ENCODE results near the gene AKR1C2. TPM values are rescaled to one million over a fixed set of nuclear protein-coding genes. Genes with fewer than 3 reads are reported as not detected.
"Not testable (repeated sequence)": the region's sequence is repeated elsewhere in the genome, so short reads cannot be mapped to it uniquely, and the experiment has no call there.

Gene AKR1C2
- total RNA-seq, 1 experiment from 2014 or later, result 2.5 TPM

DNA sequence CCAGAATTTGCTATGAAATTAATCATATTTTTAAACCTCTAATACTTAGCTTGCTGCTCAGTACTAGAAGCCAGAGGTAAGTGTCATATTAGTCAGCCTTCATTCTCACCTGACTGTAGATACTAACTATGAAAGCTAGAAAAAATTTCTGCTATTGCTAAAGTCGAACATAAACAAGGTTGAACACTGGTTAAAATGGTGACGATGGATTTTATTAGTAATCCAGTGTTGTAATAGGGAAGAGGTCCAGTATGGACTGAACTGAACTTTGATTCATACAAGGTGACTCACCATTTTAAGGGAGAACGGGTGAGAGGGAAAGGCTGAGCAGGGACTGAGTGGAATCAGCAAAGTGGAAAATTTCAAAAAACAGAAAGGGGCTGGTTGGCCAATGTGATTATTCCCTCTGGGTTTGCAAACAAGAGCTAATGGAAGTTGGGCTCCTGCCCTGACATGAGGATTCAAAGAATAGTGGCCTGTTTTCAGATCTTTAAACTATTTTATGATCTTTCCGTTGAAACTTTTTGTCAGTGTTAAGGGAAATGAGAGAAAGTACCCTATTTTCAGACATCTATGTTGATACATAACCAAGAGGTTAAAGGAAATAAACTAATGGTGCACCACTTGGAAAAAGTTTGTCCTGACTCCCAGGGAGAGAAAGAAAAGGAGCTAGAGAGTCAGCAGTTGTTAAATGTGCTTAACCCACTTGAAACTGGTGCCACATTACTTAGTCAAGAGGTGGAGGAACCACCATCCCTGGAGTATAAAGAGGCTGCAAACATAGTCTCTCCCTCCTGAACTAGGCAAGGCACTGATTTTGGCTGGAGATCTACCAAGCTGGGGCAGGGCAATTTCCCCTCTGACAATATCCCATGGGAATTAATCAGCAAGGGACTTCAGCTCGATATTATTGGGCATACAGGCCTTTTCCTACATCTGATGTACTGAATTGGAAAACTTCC, 55.7 kb downstream of the AKR1C2 start:
- H3K36me3 ChIP-seq, result no peaks in the 10 kb centered on the region
- no peaks in the 10 kb centered on the region for H3K9me3 ChIP-seq
- H3K4me3 ChIP-seq, result no peak overlapping the region
- DNase-seq, result peak; percentile 62
- no peaks in the 10 kb centered on the region for H3K27me3 ChIP-seq

DNA sequence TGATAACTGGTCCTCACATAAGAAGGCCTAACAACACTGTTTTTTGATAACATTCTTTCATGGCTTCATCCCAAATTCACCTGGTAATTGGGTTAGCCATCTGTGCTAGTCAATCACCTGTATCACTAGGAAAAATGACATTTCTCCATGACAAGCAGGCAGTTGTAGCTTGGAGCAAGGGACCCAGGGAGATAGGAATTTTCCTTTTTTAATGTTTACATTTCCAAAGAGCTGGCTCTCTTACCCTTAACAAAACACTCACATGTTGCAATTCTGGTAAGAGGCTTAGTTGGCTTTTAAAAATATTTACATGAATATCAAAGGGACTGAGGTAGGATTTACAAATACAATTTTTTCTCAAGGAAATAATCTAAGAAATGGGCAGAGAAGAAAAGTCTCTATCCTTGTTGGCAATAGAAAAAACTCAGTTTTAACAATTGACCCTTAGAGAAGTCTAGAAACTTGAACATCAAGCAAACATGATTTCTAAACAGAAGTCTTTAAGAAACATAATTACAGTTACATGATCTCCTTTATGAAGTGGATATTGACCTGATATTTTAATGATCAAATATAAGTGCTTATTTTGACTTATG, 56.5 kb downstream of the AKR1C2 start:
- Histone ChIP-seq H3K4me3 (no peak overlapping the region), H3K36me3 (no peaks in the 10 kb centered on the region), H3K27me3 (no peaks in the 10 kb centered on the region), H3K9me3 (no peaks in the 10 kb centered on the region)
- DNase-seq, result no peak

DNA sequence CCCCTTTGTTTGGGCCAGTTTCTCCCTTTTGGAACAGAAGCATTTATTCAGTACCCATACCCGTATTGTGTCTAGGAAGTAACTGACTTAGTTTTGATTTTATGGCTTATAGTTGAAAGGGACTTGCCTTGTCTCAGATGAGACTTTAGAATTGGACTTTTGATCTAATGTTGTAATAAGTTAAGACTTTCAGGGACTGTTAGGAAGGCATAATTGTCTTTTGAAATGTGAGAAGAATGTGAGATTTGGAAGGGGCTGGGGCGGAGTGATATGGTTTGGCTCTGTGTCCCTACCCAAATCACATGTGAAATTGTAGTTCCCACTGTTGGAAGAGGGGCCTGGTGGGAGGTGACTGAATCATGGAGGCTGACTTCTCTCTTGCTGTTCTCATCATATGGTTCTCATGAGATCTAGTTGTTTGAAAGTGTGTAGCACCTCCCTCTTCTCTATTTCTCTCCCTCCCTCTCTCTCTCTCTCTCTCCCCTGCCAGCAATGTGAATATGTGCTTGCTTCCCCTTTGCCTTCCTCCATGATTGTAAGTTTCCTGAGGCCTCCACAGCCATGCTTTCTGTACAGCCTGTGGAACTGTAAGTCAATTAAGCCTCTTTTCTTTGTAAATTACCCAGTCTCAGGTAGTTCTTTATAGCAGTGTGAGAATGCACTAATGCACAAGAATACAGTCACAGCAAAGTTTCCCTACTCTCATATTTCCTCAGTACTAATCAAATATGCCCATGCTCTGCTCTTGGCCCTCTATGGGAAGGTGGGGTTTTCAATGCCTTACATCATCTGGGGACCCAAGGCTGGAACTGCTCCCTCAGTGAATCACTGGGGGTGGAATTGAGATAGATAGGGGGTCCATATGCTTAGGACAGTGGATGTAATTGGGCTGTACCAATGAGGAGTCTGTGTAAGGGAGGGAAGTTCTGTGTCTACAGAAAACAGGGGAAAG, 57.6 kb downstream of the AKR1C2 start:
- no peak overlapping the region for H3K4me3 ChIP-seq
- no peaks in the 10 kb centered on the region for H3K9me3 ChIP-seq
- no peak for DNase-seq
- H3K36me3 ChIP-seq, result no peaks in the 10 kb centered on the region
- no peaks in the 10 kb centered on the region for H3K27me3 ChIP-seq

DNA sequence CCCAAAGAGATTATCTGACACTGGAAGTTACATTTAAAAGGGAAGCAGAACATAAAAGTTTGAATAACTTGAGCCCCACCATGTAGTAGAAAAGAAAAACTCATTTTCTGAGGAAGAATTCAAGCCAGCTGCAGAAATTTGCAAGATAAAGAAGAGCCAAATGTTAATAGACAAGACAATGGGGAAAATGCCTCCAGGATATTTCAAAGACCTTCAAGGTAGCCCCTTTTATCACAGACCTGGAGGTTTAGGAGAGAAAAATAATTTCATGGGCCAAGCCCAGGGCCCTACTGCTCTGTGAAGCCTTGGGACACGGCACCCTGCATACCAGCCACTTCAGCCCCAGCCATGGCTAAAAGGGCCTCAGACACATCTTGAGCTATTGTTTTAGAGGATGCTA, 58.8 kb downstream of the AKR1C2 start:
- H3K27me3 ChIP-seq, result no peaks in the 10 kb centered on the region
- H3K4me3 ChIP-seq, result no peak overlapping the region
- no peaks in the 10 kb centered on the region for H3K9me3 ChIP-seq
- no peaks in the 10 kb centered on the region for H3K36me3 ChIP-seq
- no peak for DNase-seq

DNA sequence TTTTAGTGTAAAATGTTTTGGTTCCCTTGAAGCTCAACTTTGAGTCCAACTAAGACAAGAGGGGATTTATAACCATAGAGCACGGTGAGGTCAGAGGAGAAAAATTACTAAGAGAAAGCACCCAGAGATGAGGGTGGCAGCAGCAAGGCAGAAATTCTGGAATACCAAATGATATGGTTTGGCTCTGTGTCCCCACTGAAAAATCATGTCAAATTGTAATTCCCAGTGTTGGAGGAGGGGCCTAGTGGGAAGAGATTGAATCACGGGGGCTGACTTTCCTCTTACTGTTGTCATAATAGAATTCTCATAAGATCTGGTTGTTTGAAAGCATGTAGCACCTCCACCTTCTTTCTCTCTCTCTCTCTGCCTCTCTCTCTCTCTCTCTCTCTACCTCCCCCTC, 59.8 kb downstream of the AKR1C2 start:
- Histone ChIP-seq H3K4me3 (no peak overlapping the region), H3K27me3 (no peaks in the 10 kb centered on the region), H3K36me3 (no peaks in the 10 kb centered on the region), H3K9me3 (no peaks in the 10 kb centered on the region)
- no peak for DNase-seq

DNA sequence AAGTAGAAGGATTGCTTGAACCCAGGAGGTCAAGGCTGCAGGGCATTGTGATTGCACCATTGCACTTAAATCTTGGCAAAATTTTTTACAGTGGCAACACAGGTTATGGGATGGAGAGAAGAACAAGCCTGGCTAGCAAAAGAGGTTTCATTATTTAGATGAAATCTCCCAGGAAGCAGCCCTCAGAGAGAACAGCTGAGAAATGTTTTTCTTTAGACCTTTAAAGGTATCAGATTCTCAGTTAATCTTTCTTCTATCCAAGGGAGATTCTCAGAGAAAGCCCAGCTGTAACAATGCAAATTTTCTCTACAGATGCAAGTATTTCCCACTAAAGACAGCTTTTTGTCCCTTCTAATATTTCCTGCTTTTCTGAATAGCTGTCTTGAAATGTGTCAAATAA, 60.2 kb downstream of the AKR1C2 start:
- H3K27me3 ChIP-seq, H3K36me3 ChIP-seq, H3K4me3 ChIP-seq, H3K9me3 ChIP-seq, DNase-seq: not testable (repeated sequence)

DNA sequence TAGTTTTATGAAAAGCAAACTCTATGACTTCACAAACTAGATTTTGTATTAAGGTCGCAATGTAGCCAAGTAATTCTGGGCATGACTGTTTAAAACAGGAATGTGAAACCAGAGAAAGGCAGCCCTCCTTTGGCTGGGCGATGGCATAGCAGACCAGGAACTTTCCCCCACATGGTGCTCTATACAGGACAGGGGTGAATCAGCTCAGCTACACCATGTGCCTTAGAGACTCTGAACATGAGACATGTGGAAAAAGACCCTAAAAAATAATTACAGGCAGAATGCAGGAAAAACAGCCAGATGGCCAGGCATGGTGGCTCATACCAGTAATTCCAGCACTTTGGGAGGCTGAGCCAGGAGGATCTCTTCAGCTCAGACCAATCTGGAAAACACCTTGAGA, 60.7 kb downstream of the AKR1C2 start:
- peak; percentile 67 for DNase-seq
- not testable (repeated sequence) for H3K27me3 ChIP-seq, H3K36me3 ChIP-seq, H3K4me3 ChIP-seq, H3K9me3 ChIP-seq

DNA sequence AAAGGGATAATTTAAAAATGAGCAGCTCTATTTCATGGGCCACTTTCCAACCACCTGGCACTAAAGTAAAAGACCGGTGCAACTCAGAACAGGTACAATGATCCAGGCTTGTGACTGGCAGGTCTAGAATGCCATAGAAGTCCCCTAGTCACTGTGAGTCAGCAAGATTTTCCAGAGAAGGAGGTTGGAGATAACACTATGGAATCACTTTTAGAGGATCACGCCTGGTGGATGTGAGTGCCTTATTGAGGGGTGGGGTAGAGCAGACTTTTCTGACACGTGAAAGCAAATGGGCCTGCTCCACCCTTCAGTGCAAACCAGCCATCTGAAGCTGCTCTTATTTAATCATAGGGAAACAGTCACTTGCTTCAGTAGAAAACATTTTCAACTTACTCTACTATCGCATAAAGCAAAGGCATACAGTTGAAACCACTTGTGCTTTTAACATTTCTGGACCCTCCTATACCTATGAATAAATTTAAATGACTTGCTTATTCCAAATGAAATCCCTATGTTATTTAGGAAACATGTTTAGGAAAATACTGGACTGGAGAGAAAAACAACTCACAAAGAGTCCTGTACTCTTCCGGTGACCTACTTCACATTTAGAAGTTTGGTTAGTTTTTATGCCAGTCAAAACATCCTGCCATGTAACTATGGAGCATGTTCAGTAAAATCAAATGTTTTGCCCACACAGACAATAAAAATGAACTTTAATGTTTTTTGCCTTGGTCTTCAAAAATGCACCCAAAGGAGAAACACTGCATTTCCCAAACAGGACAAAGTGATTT, 61.9 kb downstream of the AKR1C2 start:
- Histone ChIP-seq H3K27me3 (no peaks in the 10 kb centered on the region), H3K9me3 (no peaks in the 10 kb centered on the region), H3K4me3 (no peak overlapping the region), H3K36me3 (no peaks in the 10 kb centered on the region)
- no peak for DNase-seq

DNA sequence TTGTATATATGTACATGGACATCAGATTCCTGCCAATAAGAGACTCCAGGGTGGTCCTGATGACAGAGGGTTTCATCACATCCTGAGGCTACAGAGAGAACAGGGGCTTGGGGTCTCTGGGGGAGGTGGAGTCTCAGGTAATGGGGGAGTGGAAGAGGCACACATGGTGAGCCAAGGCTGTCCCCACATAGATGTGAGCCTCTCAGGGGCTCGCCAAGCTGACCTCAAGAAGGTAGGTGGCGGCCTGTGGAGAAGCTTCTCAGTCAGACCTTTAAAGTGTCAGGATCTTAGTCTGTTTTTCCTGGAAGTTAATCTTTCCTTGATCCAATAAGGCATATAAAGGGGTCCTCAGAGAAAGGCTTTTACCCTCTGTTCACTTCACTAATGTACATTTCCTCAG, 62.7 kb downstream of the AKR1C2 start:
- H3K27me3 ChIP-seq, H3K4me3 ChIP-seq, H3K9me3 ChIP-seq, DNase-seq, H3K36me3 ChIP-seq: not testable (repeated sequence)

DNA sequence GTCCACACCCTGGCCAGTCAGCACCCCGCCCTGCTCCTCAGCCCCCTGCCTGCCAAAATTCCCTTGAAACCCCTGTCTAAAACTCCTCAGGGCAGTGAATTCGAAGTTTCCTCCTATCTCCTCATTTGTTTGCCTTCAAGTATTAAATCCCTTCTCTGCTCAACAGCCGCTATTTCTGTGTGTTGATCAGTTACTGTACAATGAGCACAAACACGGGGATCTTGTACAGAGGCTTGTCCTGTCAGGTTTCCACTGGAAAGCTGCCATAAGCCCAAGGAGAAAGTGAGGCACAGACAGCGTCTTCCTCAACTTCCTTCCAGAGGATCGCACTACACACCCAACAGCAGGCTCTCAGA, 63.6 kb downstream of the AKR1C2 start:
- not testable (repeated sequence) for H3K9me3 ChIP-seq, H3K4me3 ChIP-seq, DNase-seq, H3K36me3 ChIP-seq, H3K27me3 ChIP-seq

DNA sequence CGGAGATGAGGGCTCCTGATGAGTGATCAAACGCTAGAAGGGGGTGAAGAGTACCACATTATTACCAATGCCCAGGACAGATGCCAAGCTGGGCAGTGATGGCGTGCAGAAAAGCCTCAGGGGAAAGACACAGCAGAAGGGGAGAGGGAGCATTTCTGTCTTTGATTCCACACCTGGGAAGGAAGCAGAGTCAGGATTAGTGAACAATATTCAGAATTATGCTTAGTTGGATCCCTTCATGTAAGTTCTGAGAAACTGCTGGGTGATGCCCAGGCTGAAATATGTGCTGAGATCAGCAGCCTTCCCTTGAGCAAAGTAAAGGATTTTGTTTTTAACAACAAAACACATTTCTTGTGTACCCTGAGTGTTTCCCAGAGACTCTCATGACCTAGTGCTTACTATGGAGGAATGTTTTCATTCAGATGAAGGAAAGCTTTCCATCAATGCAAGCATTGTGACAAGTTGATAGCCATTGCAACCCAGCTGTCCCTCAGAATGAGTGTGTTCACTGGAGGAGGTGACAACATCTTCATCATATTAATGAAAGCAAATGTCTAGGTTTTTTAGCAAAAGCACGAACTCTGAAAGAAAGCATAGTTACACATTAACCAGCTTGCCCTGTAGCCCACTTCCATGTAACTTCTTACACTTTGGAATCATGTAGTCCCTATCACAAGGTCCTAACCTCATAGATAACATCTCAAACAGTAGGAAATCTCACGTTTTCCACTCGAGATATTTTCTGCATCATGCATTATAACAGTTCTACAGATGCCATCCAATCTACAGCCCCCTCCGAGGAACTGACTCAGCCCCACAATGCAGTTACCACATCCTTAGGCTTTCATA, 64.2 kb downstream of the AKR1C2 start:
- DNase-seq, result no peak
- no peaks in the 10 kb centered on the region for H3K9me3 ChIP-seq
- no peaks in the 10 kb centered on the region for H3K27me3 ChIP-seq
- no peaks in the 10 kb centered on the region for H3K36me3 ChIP-seq
- no peak overlapping the region for H3K4me3 ChIP-seq

Other genes starting within 250 kb of the AKR1C2 start
- 0.37 and 1.2 TPM in 2 replicates for gene AKR1E2, start 177.7 kb downstream of the AKR1C2 start, total RNA-seq (2014; rRNA removed; shearing (Covaris generic); ENCODE audit: low replicate concordance)
- gene AKR1C1, start 40.4 kb downstream of the AKR1C2 start, total RNA-seq (2014; rRNA removed; shearing (Covaris generic); ENCODE audit: low replicate concordance), result 5.2 and 74.0 TPM in 2 replicates
- 8.7 and 11.3 TPM in 2 replicates for gene AKR1C3, start 90.6 kb upstream of the AKR1C2 start, total RNA-seq (2014; rRNA removed; shearing (Covaris generic); ENCODE audit: low replicate concordance)
- gene AKR1C8, start 181.3 kb upstream of the AKR1C2 start, total RNA-seq (2014; rRNA removed; shearing (Covaris generic); ENCODE audit: low replicate concordance), result not detected in 2 replicates
- not detected in 2 replicates for gene AKR1C4, start 193.0 kb upstream of the AKR1C2 start, total RNA-seq (2014; rRNA removed; shearing (Covaris generic); ENCODE audit: low replicate concordance)